Pancreas (tissue), 10 donors: ENCODE measurements around the gene VPS41. TPM values are rescaled to one million over a fixed set of nuclear protein-coding genes. Genes with fewer than 3 reads are reported as not detected.

ENCODE experiments used
- ATAC-seq, 4 donors: fragments of 200-7000 bp; cut with Tn5 transposase; one replicate each; pipeline versions ENCODE4 v1.8.0 to v1.9.1; 2020; ENCODE audit warnings: mild to moderate bottlenecking in 4 of 4, moderate library complexity in 4 of 4
- DNase-seq, 6 donors: peaks; one replicate each; pipeline ENCODE4 v3.0.0-alpha.2; 2020
- FAIRE-seq: peaks from 2 replicates; lab custom pipeline; 2012; peaks lifted over from hg19 to GRCh38; lab: Jason Lieb, UNC
- H3K27ac ChIP-seq, 4 donors: fragments of 200-600 bp; sonication (generic); 1 replicate in 3 of 4; 2 replicates in 1 of 4; pipeline versions ENCODE4 v1.5.0 to v1.8.0; 2020
- H3K27me3 ChIP-seq, 4 donors: fragments of 200-600 bp; one replicate each; pipeline ENCODE4 v1.8.0; 2021
- H3K36me3 ChIP-seq, 3 donors: fragments of 200-600 bp; sonication (generic) in 1 of 3; one replicate each; pipeline versions ENCODE4 v1.5.0 to v1.8.0; 2020 to 2021
- H3K4me1 ChIP-seq, 3 donors: fragments of 200-600 bp; one replicate each; pipeline ENCODE4 v1.8.0; 2021
- H3K4me3 ChIP-seq, 4 donors: fragments of 200-600 bp; sonication (generic) in 2 of 4; one replicate each; pipeline versions ENCODE4 v1.5.0 to v1.8.0; 2020 to 2021
- H3K9me3 ChIP-seq, 4 donors: fragments of 200-600 bp; one replicate each; pipeline ENCODE4 v1.8.0; 2021
- CTCF ChIP-seq, 4 donors: fragments of 200-600 bp; sonication (generic) in 3 of 4; IDR thresholded peaks; one replicate each; pipeline versions ENCODE4 v1.5.0 to v1.8.0; 2021; ENCODE audit warnings: antibody characterized with exemption in 4 of 4
- WGBS, 2 donors: extraction: QIAGEN DNeasy Blood & Tissue Kit; methylation state at CpG; one replicate each; pipeline ENCODE4 v1.1.7; 2013; 5-methylcytosine and 5-hydroxymethylcytosine counted together
- intact Hi-C, 3 donors: fragments of 100-400 bp; cut with DNase I; formaldehyde crosslinking; loops; one replicate each; pipeline versions ENCODE4 v1.11.1 to v1.14.2; 2022
- polyA plus RNA-seq, 2 donors: library from polyadenylated mRNA; stranded (reverse); fragments of 200-250 nt; gene quantifications; one replicate each; pipeline ENCODE4 v1.2.3, GENCODE V29; 2013
- total RNA-seq, 6 donors: library from RNA; stranded (reverse); fragmentation: NEBNext Ultra II Directional in 4 of 6; extraction: Animal tissue kit (Norgen Biotek cat#: 25700) in 4 of 6; gene quantifications; one replicate each; pipeline versions ENCODE4 v1.2.1 to v1.2.4, GENCODE V29; 2021 to 2023
- donor health status: healthy with polysubstance abuse.
- donor health status: DM: no; HTN: no; CAD: no; lungs with moderate emphysema.
- donor health status: DM: no; HTN: no; CAD: no.
- donor health status: control.
- donor health status: control.
- donor health status: Bipolar disorder and iron deficiency.
- donor health status: DM: yes; HTN: yes; CAD: no.
- donor health status: DM: no; HTN: no; CAD: no.
- donor health status: DM: no; HTN: no; CAD: no.
- donor health status: DM: yes; HTN: yes; CAD: no.

VPS41 gene
- total and polyA plus RNA-seq, 8 donors, result 10.0 to 79.2 (median 37.8) TPM

GRCh38 chr7:38681882-38682281 lies 227.1 kb downstream of the VPS41 start:
- DNase-seq (no peak), FAIRE-seq (no peak), ATAC-seq (peak in 2 of 4 donors; percentile 38 to 56)
- Histone ChIP-seq H3K9me3 (no peaks in the 10 kb centered on the region), H3K27me3 (no peaks in the 10 kb centered on the region), H3K27ac (no peak overlapping the region), H3K4me1 (no peaks in the 10 kb centered on the region), H3K4me3 (no peak overlapping the region), H3K36me3 (no peaks in the 10 kb centered on the region)
- WGBS, 2 donors, result 47 to 58% methylated on average over 1 of the region's 1 CpG
- no peak for TF ChIP-seq CTCF (IDR thresholded peaks at IDR 0.05)
- intact Hi-C loops, result no loop called here

GRCh38 chr7:38679419-38679818 lies 229.6 kb downstream of the VPS41 start:
- no peak for FAIRE-seq
- WGBS, 2 donors, result 41 to 48% methylated on average over 3 of the region's 3 CpGs

GRCh38 chr7:38678698-38679054 lies 230.3 kb downstream of the VPS41 start:
- Histone ChIP-seq H3K27me3 (no peaks in the 10 kb centered on the region), H3K9me3 (no peaks in the 10 kb centered on the region), H3K27ac (no peak overlapping the region), H3K4me1 (no peaks in the 10 kb centered on the region), H3K4me3 (no peak overlapping the region), H3K36me3 (no peaks in the 10 kb centered on the region)
- DNase-seq, result no peak
- TF ChIP-seq CTCF (IDR thresholded peaks at IDR 0.05), result no peak
- intact Hi-C loops, result no loop called here
- no peak for ATAC-seq
- no peak for FAIRE-seq
- 65 to 68% methylated on average over 1 of the region's 1 CpG for WGBS, 2 donors

More at GRCh38 chr7:38679419-38679818, 229.6 kb downstream of the VPS41 start:
- ATAC-seq, result no peak
- TF ChIP-seq CTCF (IDR thresholded peaks at IDR 0.05), result no peak
- no peaks in the 10 kb centered on the region for H3K4me1 ChIP-seq
- intact Hi-C loops, result no loop called here
- no peak overlapping the region for H3K27ac ChIP-seq
- no peaks in the 10 kb centered on the region for H3K27me3 ChIP-seq
- no peak for DNase-seq
- H3K4me3 ChIP-seq, result no peak overlapping the region
- no peaks in the 10 kb centered on the region for H3K36me3 ChIP-seq
- no peaks in the 10 kb centered on the region for H3K9me3 ChIP-seq

- ATAC-seq (no peak), DNase-seq (no peak), FAIRE-seq (no peak)
- 73 to 80% methylated on average over 5 of the region's 5 CpGs for WGBS, 2 donors
- H3K4me1 ChIP-seq, result no peaks in the 10 kb centered on the region
- H3K4me3 ChIP-seq, result no peak overlapping the region
- no peaks in the 10 kb centered on the region for H3K36me3 ChIP-seq
- intact Hi-C loops, result no loop called here
- no peak overlapping the region for H3K27ac ChIP-seq
- no peak for TF ChIP-seq CTCF (IDR thresholded peaks at IDR 0.05)
- H3K27me3 ChIP-seq, result no peaks in the 10 kb centered on the region
- H3K9me3 ChIP-seq, result no peaks in the 10 kb centered on the region
Measured at GRCh38 chr7:38677981-38678697, 230.9 kb downstream of the VPS41 start.

- H3K36me3 ChIP-seq, result no peaks in the 10 kb centered on the region
- no peaks in the 10 kb centered on the region for H3K27me3 ChIP-seq
- intact Hi-C loops, result no loop called here
- no peak for TF ChIP-seq CTCF (IDR thresholded peaks at IDR 0.05)
- 32 to 40% methylated on average over 8 of the region's 8 CpGs for WGBS, 2 donors
- H3K27ac ChIP-seq, result no peak overlapping the region
- FAIRE-seq (no peak), ATAC-seq (peak in 2 of 4 donors; percentile 28 to 31), DNase-seq (no peak)
- H3K4me3 ChIP-seq, result no peak overlapping the region
- no peaks in the 10 kb centered on the region for H3K4me1 ChIP-seq
- H3K9me3 ChIP-seq, result no peaks in the 10 kb centered on the region
Measured at GRCh38 chr7:38675494-38676106, 233.4 kb downstream of the VPS41 start.
